ENCODE measurements around the gene PBRM1. TPM values are rescaled to one million over a fixed set of nuclear protein-coding genes. Genes with fewer than 3 reads are reported as not detected.
"Not testable (repeated sequence)": the region's sequence is repeated elsewhere in the genome, so short reads cannot be mapped to it uniquely, and the experiment has no call there.

PBRM1 gene
- 78.3 and 88.6 TPM in 2 replicates for total RNA-seq (ENCODE audit: low replicate concordance)
- long read RNA-seq, partial matches to known transcripts: 38 of 60 reads
- long read RNA-seq, other reads (novel, unspliced or antisense): 22 of 60 reads

DNA sequence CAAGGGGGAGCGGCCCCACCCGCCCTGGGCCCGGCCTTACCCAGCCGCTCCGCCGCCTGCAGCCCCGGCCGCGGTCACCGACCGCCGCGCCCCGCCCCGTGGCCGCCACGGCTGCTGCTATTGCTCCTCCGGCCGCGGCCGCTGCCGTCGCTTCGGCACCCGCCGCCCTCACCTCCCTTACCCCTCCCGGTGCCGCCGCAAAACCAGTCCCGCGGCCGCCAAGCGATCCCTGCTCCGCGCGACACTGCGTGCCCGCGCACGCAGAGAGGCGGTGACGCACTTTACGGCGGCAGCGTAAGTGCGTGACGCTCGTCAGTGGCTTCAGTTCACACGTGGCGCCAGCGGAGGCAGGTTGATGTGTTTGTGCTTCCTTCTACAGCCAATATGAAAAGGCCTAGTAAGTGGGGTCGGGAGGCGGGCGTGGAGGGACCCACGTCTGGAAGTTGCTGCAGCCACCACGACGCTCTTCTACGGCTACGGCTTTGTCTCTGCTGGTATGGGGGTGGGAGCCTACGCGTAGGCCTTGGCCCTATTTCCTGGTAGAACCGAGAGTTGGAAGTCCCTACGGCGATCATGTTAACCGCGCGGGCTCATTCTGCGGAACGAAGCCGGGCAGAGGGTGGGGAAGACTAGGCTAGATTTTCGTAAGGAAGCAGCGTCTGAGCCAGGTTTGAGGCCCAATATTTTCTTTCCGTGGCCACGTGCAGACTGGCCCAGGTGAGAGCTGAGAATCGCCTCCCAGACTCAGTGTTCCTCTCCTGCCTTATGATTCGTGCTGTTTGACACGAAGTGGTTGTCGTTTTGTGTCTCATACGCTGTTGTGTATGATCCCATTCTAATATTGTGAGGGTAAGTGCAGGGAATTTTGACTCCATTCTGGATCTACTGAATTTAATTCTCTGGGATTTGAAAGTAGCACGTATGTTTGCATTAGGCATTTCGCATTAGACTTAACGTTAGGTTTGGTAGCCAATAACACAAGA is at the start of gene PBRM1, which contains the start of gene GNL3:
Gene PBRM1 (minus strand): TSS at position 205 of the 983 bp plus-strand sequence.
Gene GNL3 (plus strand): TSS at position 324 of the 983 bp plus-strand sequence. CDS start 61 bp downstream, at position 385.
- Mint-ChIP-seq H3K27me3 (no peaks in the 10 kb centered on the region), H3K36me3 (peaks cover 38% of the 10 kb centered on the region), H3K27ac (peak within 1 kb of the TSS; percentile 99), H3K4me1 (ENCODE audit: unreplicated experiment) (peaks cover 32% of the 10 kb centered on the region), H3K4me3 (peak within 1 kb of the TSS; percentile 99), H3K9me3 (no peaks in the 10 kb centered on the region)
- DNase-seq (ENCODE audit: extremely low spot score, unreplicated experiment): peak; percentile 94
- TF ChIP-seq, protein P1, sequence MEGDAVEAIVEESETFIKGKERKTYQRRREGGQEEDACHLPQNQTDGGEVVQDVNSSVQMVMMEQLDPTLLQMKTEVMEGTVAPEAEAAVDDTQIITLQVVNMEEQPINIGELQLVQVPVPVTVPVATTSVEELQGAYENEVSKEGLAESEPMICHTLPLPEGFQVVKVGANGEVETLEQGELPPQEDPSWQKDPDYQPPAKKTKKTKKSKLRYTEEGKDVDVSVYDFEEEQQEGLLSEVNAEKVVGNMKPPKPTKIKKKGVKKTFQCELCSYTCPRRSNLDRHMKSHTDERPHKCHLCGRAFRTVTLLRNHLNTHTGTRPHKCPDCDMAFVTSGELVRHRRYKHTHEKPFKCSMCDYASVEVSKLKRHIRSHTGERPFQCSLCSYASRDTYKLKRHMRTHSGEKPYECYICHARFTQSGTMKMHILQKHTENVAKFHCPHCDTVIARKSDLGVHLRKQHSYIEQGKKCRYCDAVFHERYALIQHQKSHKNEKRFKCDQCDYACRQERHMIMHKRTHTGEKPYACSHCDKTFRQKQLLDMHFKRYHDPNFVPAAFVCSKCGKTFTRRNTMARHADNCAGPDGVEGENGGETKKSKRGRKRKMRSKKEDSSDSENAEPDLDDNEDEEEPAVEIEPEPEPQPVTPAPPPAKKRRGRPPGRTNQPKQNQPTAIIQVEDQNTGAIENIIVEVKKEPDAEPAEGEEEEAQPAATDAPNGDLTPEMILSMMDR (conservative IDR thresholded peaks at IDR 0.05): no peak

DNA sequence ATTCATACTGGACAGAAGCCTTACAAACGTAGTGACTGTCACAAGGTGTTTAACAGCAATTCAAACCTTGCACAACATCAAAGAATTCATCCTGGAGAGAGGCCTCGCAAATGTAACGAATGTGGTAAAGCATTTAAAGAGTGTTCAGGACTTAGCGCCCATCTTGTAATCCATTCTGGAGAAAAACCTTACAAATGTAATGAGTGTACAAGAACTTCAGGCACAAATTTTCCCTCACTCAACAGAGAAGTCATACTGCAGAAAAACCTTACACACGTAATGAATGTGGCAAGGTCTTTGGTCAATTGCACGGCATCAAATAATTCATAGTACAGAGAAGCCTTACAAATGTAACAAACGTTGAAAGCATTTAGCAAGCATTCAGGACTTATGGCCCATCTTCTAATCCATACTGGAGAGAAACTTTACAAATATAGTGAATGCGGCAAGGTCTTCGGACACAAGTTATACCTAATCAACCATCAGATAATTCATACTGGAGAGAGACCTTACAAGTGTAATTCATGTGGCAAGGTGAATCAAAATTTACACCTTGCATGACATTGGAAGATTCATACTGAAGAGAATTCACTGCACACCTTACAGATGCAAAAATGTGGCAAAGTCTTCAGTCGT is 47.7 kb upstream of the PBRM1 start:
- Mint-ChIP-seq H3K27me3 (no peaks in the 10 kb centered on the region), H3K36me3 (peaks cover 65% of the 10 kb centered on the region), H3K27ac (no peak overlapping the region), H3K9me3 (no peaks in the 10 kb centered on the region), H3K4me3 (no peak overlapping the region), H3K4me1 (ENCODE audit: unreplicated experiment) (no peaks in the 10 kb centered on the region)
- DNase-seq (ENCODE audit: extremely low spot score, unreplicated experiment): no peak
- TF ChIP-seq, protein P1 (conservative IDR thresholded peaks at IDR 0.05): no peak

DNA sequence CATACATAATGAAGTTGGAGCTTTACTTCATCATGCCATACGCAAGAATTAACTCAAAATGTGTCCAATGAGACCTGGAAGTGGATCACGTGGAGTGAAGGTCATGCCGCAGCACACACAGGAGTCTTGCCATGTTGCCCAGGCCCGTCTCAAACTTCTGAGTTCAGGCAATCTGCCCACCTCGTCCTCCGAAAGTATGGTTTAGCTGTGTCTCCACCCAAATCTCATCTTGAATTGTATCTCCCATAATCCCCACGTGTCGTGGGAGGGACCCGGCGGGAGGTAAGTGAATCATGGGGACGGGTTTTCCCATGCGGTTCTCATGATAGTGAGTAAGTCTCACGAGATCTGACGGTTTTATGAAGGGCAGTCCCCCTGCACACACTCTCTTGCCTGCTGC is 45.9 kb upstream of the PBRM1 start:
- TF ChIP-seq, protein P1 (conservative IDR thresholded peaks at IDR 0.05): no peak
- H3K27me3 Mint-ChIP-seq: no peaks in the 10 kb centered on the region
- no peak overlapping the region for H3K27ac Mint-ChIP-seq
- no peaks in the 10 kb centered on the region for H3K9me3 Mint-ChIP-seq
- H3K4me1 Mint-ChIP-seq (ENCODE audit: unreplicated experiment): no peaks in the 10 kb centered on the region
- H3K4me3 Mint-ChIP-seq: no peak overlapping the region
- DNase-seq (ENCODE audit: extremely low spot score, unreplicated experiment): peak; percentile 44
- peaks cover 71% of the 10 kb centered on the region for H3K36me3 Mint-ChIP-seq

DNA sequence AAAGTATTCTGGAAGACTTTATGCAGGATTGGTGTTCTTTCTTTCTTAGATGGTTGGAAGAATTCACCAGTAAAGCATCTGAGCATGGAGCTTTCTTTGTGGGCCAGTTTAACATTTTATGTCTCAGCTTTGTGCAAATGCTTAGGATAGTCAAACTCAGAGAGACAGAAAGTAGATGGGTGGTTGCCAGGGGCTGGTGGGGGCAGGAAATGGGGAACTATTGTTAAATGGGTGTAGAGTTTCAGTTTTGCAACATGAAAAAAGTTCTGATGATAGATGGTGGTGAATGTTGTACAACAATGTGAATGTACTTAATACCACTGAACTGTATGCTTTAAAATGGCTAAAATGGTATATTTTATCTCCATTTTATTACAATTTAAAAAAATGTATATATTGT is 45.0 kb upstream of the PBRM1 start:
- no peaks in the 10 kb centered on the region for H3K4me1 Mint-ChIP-seq (ENCODE audit: unreplicated experiment)
- no peak overlapping the region for H3K27ac Mint-ChIP-seq
- no peaks in the 10 kb centered on the region for H3K9me3 Mint-ChIP-seq
- no peak for DNase-seq (ENCODE audit: extremely low spot score, unreplicated experiment)
- H3K27me3 Mint-ChIP-seq: no peaks in the 10 kb centered on the region
- TF ChIP-seq, protein P1 (conservative IDR thresholded peaks at IDR 0.05): no peak
- no peak overlapping the region for H3K4me3 Mint-ChIP-seq
- peaks cover 72% of the 10 kb centered on the region for H3K36me3 Mint-ChIP-seq

DNA sequence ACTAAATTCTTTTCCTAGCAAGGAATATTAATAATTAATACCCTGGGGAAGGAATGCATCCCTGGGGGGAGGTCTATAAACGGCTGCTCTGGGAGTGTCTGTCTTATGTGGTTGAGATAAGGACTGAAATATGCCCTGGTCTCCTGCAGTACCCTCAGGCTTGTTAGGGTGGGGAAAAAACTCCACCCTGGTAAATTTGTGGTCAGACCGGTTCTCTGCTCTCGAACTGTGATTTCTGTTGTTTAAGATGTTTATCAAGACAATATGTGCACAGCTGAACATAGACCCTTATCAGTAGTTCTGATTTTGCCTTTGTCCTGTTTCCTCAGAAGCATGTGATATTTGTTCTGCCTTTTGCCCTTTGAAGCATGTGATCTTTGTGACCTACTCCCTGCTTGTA is 43.0 kb upstream of the PBRM1 start:
- not testable (repeated sequence) for H3K9me3 Mint-ChIP-seq; H3K4me3 Mint-ChIP-seq; H3K27me3 Mint-ChIP-seq; H3K4me1 Mint-ChIP-seq (ENCODE audit: unreplicated experiment); H3K27ac Mint-ChIP-seq
- peak; percentile 15 for DNase-seq (ENCODE audit: extremely low spot score, unreplicated experiment)
- H3K36me3 Mint-ChIP-seq: peaks cover 62% of the 10 kb centered on the region
